ENCODE data around the gene FMR1NB. TPM values are rescaled to one million over a fixed set of nuclear protein-coding genes. Genes with fewer than 3 reads are reported as not detected.
A peak's percentile ranks its signal among the peaks of the same experiment; 100 is the strongest.

Gene FMR1NB
- total RNA-seq, 4 donors from 2014 or later = not detected

GRCh38 chrX:148037020-148037419 lies 55.9 kb downstream of the FMR1NB start:
- Histone ChIP-seq H3K4me3 (no peak overlapping the region), H3K27me3 (no peaks in the 10 kb centered on the region), H3K27ac (no peak overlapping the region), H3K9me3 (no peaks in the 10 kb centered on the region), H3K36me3 (no peaks in the 10 kb centered on the region), H3K4me1 (no peaks in the 10 kb centered on the region)
- TF ChIP-seq EP300 (IDR thresholded peaks at IDR 0.05) = no peak
- no peak for TF ChIP-seq POLR2A (IDR thresholded peaks at IDR 0.05)
- TF ChIP-seq CTCF (IDR thresholded peaks at IDR 0.05) = no peak
- no peak for DNase-seq (ENCODE audit: low spot score in 2 of 2)
- WGBS, 2 donors = 95 to 100% methylated on average over 1 of the region's 1 CpG

- Histone ChIP-seq H3K27me3 (no peaks in the 10 kb centered on the region), H3K36me3 (no peaks in the 10 kb centered on the region), H3K27ac (no peak overlapping the region), H3K4me3 (no peak overlapping the region), H3K9me3 (no peaks in the 10 kb centered on the region), H3K4me1 (no peaks in the 10 kb centered on the region)
- TF ChIP-seq POLR2A (IDR thresholded peaks at IDR 0.05) = no peak
- TF ChIP-seq EP300 (IDR thresholded peaks at IDR 0.05) = no peak
- no peak for TF ChIP-seq CTCF (IDR thresholded peaks at IDR 0.05)
- WGBS, 2 donors = 95 to 96% methylated on average over 2 of the region's 2 CpGs
- no peak for DNase-seq (ENCODE audit: low spot score in 2 of 2)
Observed at GRCh38 chrX:148043271-148043855, 62.2 kb downstream of the FMR1NB start.

GRCh38 chrX:148047200-148047599 lies 66.1 kb downstream of the FMR1NB start:
- H3K4me1 ChIP-seq = no peaks in the 10 kb centered on the region
- H3K27me3 ChIP-seq = no peaks in the 10 kb centered on the region
- DNase-seq (ENCODE audit: low spot score in 2 of 2) = no peak
- peak overlapping the region in 2 of 4 donors; percentile 3 to 11 for H3K27ac ChIP-seq
- TF ChIP-seq POLR2A (IDR thresholded peaks at IDR 0.05) = no peak
- TF ChIP-seq CTCF (IDR thresholded peaks at IDR 0.05) = no peak
- TF ChIP-seq EP300 (IDR thresholded peaks at IDR 0.05) = no peak
- no peaks in the 10 kb centered on the region for H3K36me3 ChIP-seq
- no peaks in the 10 kb centered on the region for H3K9me3 ChIP-seq
- no peak overlapping the region for H3K4me3 ChIP-seq
- 30 to 53% methylated on average over 4 of the region's 4 CpGs for whole genome bisulfite sequencing, 2 donors

- no peaks in the 10 kb centered on the region for H3K36me3 ChIP-seq
- no peak for DNase-seq (ENCODE audit: low spot score in 2 of 2)
- 20 to 23% methylated on average over 4 of the region's 4 CpGs for WGBS, 2 donors
- H3K27ac ChIP-seq = no peak overlapping the region
- no peak overlapping the region for H3K4me3 ChIP-seq
- no peaks in the 10 kb centered on the region for H3K9me3 ChIP-seq
- H3K4me1 ChIP-seq = no peaks in the 10 kb centered on the region
- no peak for TF ChIP-seq POLR2A (IDR thresholded peaks at IDR 0.05)
- no peak for TF ChIP-seq EP300 (IDR thresholded peaks at IDR 0.05)
- TF ChIP-seq CTCF (IDR thresholded peaks at IDR 0.05) = peak; percentile 34 to 44 (median 40)
- H3K27me3 ChIP-seq = no peaks in the 10 kb centered on the region
Observed at GRCh38 chrX:148049441-148049840, 68.3 kb downstream of the FMR1NB start.

- Histone ChIP-seq H3K27ac (no peak overlapping the region), H3K4me3 (no peak overlapping the region), H3K4me1 (no peaks in the 10 kb centered on the region), H3K27me3 (no peaks in the 10 kb centered on the region), H3K36me3 (no peaks in the 10 kb centered on the region), H3K9me3 (no peaks in the 10 kb centered on the region)
- 84 to 96% methylated on average over 35 of the region's 35 CpGs for whole genome bisulfite sequencing, 2 donors
- DNase-seq (ENCODE audit: low spot score in 2 of 2) = no peak
- TF ChIP-seq EP300 (IDR thresholded peaks at IDR 0.05) = no peak
- TF ChIP-seq CTCF (IDR thresholded peaks at IDR 0.05) = no peak
- no peak for TF ChIP-seq POLR2A (IDR thresholded peaks at IDR 0.05)
Observed at GRCh38 chrX:148051973-148052372, 70.8 kb downstream of the FMR1NB start.
